Neural progenitor cell (in vitro differentiated cells): Measurements from ENCODE around the gene MOB2. TPM values are rescaled to one million over a fixed set of nuclear protein-coding genes. Genes with fewer than 3 reads are reported as not detected.
A peak's percentile ranks its signal among the peaks of the same experiment; 100 is the strongest.

Experiments
- DNase-seq: peaks from one replicate; pipeline ENCODE4 v3.0.0-alpha.2; 2016; ENCODE audit warnings: low spot score
- H2AFZ ChIP-seq: fragments of 200-600 bp; sonication (generic); replicated peaks from 2 replicates; pipeline ENCODE4 v1.6.1; 2016; ENCODE audit warnings: antibody characterized with exemption
- H3F3A ChIP-seq: fragments of 200-600 bp; sonication (generic); 2 replicates; pipeline ENCODE4 v1.6.1; 2016; ENCODE audit warnings: antibody characterized with exemption, low read depth
- H3K27ac ChIP-seq: fragments of 200-600 bp; sonication (generic); 2 replicates; pipeline ENCODE4 v1.5.1; 2016; ENCODE audit warnings: mild to moderate bottlenecking
- H3K27me3 ChIP-seq: fragments of 200-600 bp; sonication (generic); 2 replicates; pipeline ENCODE4 v1.6.1; 2016; ENCODE audit warnings: mild to moderate bottlenecking, moderate library complexity
- H3K36me3 ChIP-seq: fragments of 200-600 bp; sonication (generic); 2 replicates; pipeline ENCODE4 v1.5.1; 2016
- H3K4me1 ChIP-seq: fragments of 200-600 bp; sonication (generic); 2 replicates; pipeline ENCODE4 v1.6.1; 2016; ENCODE audit warnings: mixed run types
- H3K4me2 ChIP-seq: fragments of 200-600 bp; sonication (generic); 2 replicates; pipeline ENCODE4 v1.6.1; 2016
- H3K4me3 ChIP-seq: fragments of 200-600 bp; sonication (generic); 2 replicates; pipeline ENCODE4 v1.5.1; 2016
- H3K79me2 ChIP-seq: fragments of 200-600 bp; sonication (generic); 2 replicates; pipeline ENCODE4 v1.6.1; 2016; ENCODE audit warnings: low read depth
- H3K9ac ChIP-seq: fragments of 200-600 bp; sonication (generic); 2 replicates; pipeline ENCODE4 v1.6.1; 2016
- H3K9me3 ChIP-seq: fragments of 200-600 bp; sonication (generic); 2 replicates; pipeline ENCODE4 v1.5.1; 2016; ENCODE audit warnings: low read depth
- H4K20me1 ChIP-seq: fragments of 200-600 bp; sonication (generic); 2 replicates; pipeline ENCODE4 v1.6.1; 2016; ENCODE audit warnings: low read depth
- H3K27ac Mint-ChIP-seq: 3 replicates; pipeline ENCODE4 v1.8.0; 2021; ENCODE audit warnings: mixed read lengths
- H3K27me3 Mint-ChIP-seq: 2 replicates; pipeline ENCODE4 v1.8.0; 2022; ENCODE audit warnings: low read depth, mild to moderate bottlenecking, inconsistent platforms, moderate library complexity, mixed read lengths; ENCODE audit not compliant: insufficient read depth
- H3K36me3 Mint-ChIP-seq: 3 replicates; pipeline ENCODE4 v1.8.0; 2021; ENCODE audit warnings: mixed read lengths
- H3K4me1 Mint-ChIP-seq: 3 replicates; pipeline ENCODE4 v1.8.0; 2021; ENCODE audit warnings: mixed read lengths
- H3K4me3 Mint-ChIP-seq: 3 replicates; pipeline ENCODE4 v1.8.0; 2021; ENCODE audit warnings: mild to moderate bottlenecking, moderate library complexity, mixed read lengths
- H3K9me3 Mint-ChIP-seq: 3 replicates; pipeline ENCODE4 v1.8.0; 2020; ENCODE audit warnings: mixed read lengths
- EZH2 ChIP-seq: fragments of 200-600 bp; sonication (generic); IDR thresholded peaks from 2 replicates; pipeline ENCODE4 v1.6.1; 2017; ENCODE audit warnings: antibody characterized with exemption, mild to moderate bottlenecking, moderate library complexity
- EZH2phosphoT487 ChIP-seq: fragments of 200-600 bp; sonication (generic); IDR thresholded peaks from 2 replicates; pipeline ENCODE4 v1.6.1; 2017; ENCODE audit warnings: antibody characterized with exemption
- total RNA-seq: library from RNA; depleted of rRNA; stranded (reverse); fragments of >200 nt; gene quantifications from 2 replicates; pipeline ENCODE4 v1.2.3, GENCODE V29; 2015; ENCODE audit warnings: low replicate concordance
- TF ChIP-seq, protein P1 (sequence below): fragments of 200-600 bp; sonication (generic); IDR thresholded peaks from 2 replicates; pipeline ENCODE4 v1.5.1; 2017; ENCODE audit warnings: antibody characterized with exemption, mild to moderate bottlenecking

The MOB2 gene
- total RNA-seq, 1 donor from 2014 or later, result 8.0 TPM

- Histone ChIP-seq H3K9me3 (no peaks in the 10 kb centered on the region), H4K20me1 (peaks cover 41% of the 10 kb centered on the region), H3K79me2 (peaks cover 20% of the 10 kb centered on the region), H3K36me3 (no peaks in the 10 kb centered on the region), H3K27ac (no peak overlapping the region), H3F3A (no peaks in the 10 kb centered on the region), H3K9ac (no peak overlapping the region), H3K4me1 (peaks cover 13% of the 10 kb centered on the region), H2AFZ (no peak overlapping the region), H3K27me3 (no peaks in the 10 kb centered on the region), H3K4me2 (no peak overlapping the region), H3K4me3 (no peak overlapping the region)
- TF ChIP-seq, protein P1, sequence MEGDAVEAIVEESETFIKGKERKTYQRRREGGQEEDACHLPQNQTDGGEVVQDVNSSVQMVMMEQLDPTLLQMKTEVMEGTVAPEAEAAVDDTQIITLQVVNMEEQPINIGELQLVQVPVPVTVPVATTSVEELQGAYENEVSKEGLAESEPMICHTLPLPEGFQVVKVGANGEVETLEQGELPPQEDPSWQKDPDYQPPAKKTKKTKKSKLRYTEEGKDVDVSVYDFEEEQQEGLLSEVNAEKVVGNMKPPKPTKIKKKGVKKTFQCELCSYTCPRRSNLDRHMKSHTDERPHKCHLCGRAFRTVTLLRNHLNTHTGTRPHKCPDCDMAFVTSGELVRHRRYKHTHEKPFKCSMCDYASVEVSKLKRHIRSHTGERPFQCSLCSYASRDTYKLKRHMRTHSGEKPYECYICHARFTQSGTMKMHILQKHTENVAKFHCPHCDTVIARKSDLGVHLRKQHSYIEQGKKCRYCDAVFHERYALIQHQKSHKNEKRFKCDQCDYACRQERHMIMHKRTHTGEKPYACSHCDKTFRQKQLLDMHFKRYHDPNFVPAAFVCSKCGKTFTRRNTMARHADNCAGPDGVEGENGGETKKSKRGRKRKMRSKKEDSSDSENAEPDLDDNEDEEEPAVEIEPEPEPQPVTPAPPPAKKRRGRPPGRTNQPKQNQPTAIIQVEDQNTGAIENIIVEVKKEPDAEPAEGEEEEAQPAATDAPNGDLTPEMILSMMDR, result no peak
- TF ChIP-seq EZH2 (no peak), EZH2phosphoT487 (no peak)
- no peaks in the 10 kb centered on the region for H3K9me3 Mint-ChIP-seq
- H3K4me1 Mint-ChIP-seq, result peaks cover 14% of the 10 kb centered on the region
- DNase-seq, result no peak
- peaks cover 6% of the 10 kb centered on the region for H3K36me3 Mint-ChIP-seq
- peak overlapping the region; percentile 74 for H3K27ac Mint-ChIP-seq
- no peak overlapping the region for H3K4me3 Mint-ChIP-seq
- peaks cover 7% of the 10 kb centered on the region for H3K27me3 Mint-ChIP-seq
Measured at GRCh38 chr11:1502954-1503707, 16.6 kb upstream of the MOB2 start.

- Histone ChIP-seq H3K36me3 (no peaks in the 10 kb centered on the region), H3K9me3 (no peaks in the 10 kb centered on the region), H3K4me3 (no peak overlapping the region), H3K27me3 (no peaks in the 10 kb centered on the region), H4K20me1 (peaks cover 37% of the 10 kb centered on the region), H3K4me1 (peaks cover 10% of the 10 kb centered on the region), H3K79me2 (peaks cover 20% of the 10 kb centered on the region), H3K27ac (no peak overlapping the region), H2AFZ (no peak overlapping the region), H3F3A (no peaks in the 10 kb centered on the region), H3K4me2 (no peak overlapping the region), H3K9ac (no peak overlapping the region)
- Mint-ChIP-seq H3K27me3 (peaks cover 8% of the 10 kb centered on the region), H3K9me3 (no peaks in the 10 kb centered on the region), H3K4me1 (peaks cover 11% of the 10 kb centered on the region), H3K27ac (no peak overlapping the region), H3K4me3 (no peak overlapping the region), H3K36me3 (peaks cover 6% of the 10 kb centered on the region)
- TF ChIP-seq EZH2 (no peak), EZH2phosphoT487 (no peak)
- TF ChIP-seq, protein P1, result no peak
- DNase-seq, result peak; percentile 44
Measured at GRCh38 chr11:1502168-1502953, 15.8 kb upstream of the MOB2 start.

DNA sequence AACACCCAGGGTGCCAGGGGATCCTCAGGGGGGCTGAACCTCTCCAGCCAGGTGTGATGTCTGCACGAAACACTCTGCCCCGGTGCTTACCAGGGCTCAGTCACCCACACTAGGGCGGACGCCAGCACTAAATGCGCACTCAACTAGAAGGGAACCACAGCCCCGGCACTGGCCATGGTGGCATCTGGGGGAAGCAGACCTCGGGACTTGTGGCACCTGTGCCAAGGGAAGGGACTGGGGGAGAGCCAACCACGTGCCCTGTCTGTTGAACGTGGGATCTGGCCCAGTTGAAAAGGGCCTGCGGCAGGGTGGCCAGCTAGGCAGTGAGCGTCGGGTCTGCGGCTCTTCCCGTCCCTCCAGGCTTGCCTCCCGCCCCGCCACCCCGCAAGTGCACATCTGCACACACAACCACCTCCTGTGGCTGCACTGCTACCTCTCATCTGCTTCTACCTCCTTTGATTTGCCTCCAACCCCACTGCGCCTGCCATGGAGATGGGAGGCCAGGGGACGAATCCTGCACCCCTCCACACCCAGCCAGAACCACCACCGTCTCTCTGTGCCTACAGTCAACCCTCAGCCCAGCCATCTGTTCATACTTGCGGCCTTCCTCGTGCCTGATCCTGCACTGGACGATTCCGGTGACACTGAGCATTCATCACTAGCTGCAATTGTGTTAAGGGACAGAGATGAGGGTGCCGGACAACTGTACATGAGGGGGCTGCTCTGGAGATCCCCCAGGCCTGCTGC, 15.0 kb upstream of the MOB2 start:
- H4K20me1 ChIP-seq, result peaks cover 34% of the 10 kb centered on the region
- peaks cover 11% of the 10 kb centered on the region for H3K4me1 Mint-ChIP-seq
- no peak overlapping the region for H3K27ac Mint-ChIP-seq

More for the DNA sequence above, 15.0 kb upstream of the MOB2 start:
- Mint-ChIP-seq H3K27me3 (peaks cover 11% of the 10 kb centered on the region), H3K9me3 (no peaks in the 10 kb centered on the region), H3K36me3 (peaks cover 6% of the 10 kb centered on the region), H3K4me3 (no peak overlapping the region)
- no peak overlapping the region for H3K4me3 ChIP-seq
- H3K4me2 ChIP-seq, result no peak overlapping the region
- H3K79me2 ChIP-seq, result peaks cover 18% of the 10 kb centered on the region
- H3K9ac ChIP-seq, result no peak overlapping the region
- no peak overlapping the region for H2AFZ ChIP-seq
- H3K27ac ChIP-seq, result no peak overlapping the region
- H3F3A ChIP-seq, result no peaks in the 10 kb centered on the region
- H3K36me3 ChIP-seq, result no peaks in the 10 kb centered on the region
- TF ChIP-seq EZH2phosphoT487 (no peak), EZH2 (no peak)
- TF ChIP-seq, protein P1, result no peak
- no peaks in the 10 kb centered on the region for H3K9me3 ChIP-seq
- H3K4me1 ChIP-seq, result peaks cover 11% of the 10 kb centered on the region
- DNase-seq, result no peak
- no peaks in the 10 kb centered on the region for H3K27me3 ChIP-seq
